Thyroid gland (tissue), 4 donors: ENCODE results near the gene PHLPP1. TPM values are rescaled to one million over a fixed set of nuclear protein-coding genes. Genes with fewer than 3 reads are reported as not detected.

Experiments
- DNase-seq, 2 donors: peaks; one replicate each; pipeline ENCODE4 v3.0.0-alpha.2; 2019
- H3K27ac ChIP-seq, 3 donors: fragments of 200-600 bp; sonication (generic); 1 replicate in 2 of 3; 2 replicates in 1 of 3; pipeline ENCODE4 v1.5.1; 2016 to 2019; ENCODE audit warnings: mild to moderate bottlenecking in 1 of 3, moderate library complexity in 1 of 3
- H3K27me3 ChIP-seq: fragments of 200-600 bp; sonication (generic); one replicate; pipeline ENCODE4 v1.5.1; 2019
- H3K36me3 ChIP-seq, 2 donors: fragments of 200-600 bp; sonication (generic); one replicate each; pipeline ENCODE4 v1.5.1; 2016 to 2019
- H3K4me1 ChIP-seq, 2 donors: fragments of 200-600 bp; sonication (generic); one replicate each; pipeline ENCODE4 v1.5.1; 2017 to 2019
- H3K4me3 ChIP-seq, 3 donors: fragments of 200-600 bp; sonication (generic); replicated peaks in 1 of 3; 1 replicate in 2 of 3; 2 replicates in 1 of 3; pipeline ENCODE4 v1.5.1; 2016; ENCODE audit warnings: mild to moderate bottlenecking in 1 of 3
- H3K9me3 ChIP-seq: fragments of 200-600 bp; sonication (generic); one replicate; pipeline ENCODE4 v1.5.1; 2017
- POLR2A ChIP-seq, 2 donors: fragments of 450-650 bp; IDR thresholded peaks; one replicate each; pipeline ENCODE4 v1.6.1; 2017; ENCODE audit warnings: antibody characterized with exemption in 2 of 2, mild to moderate bottlenecking in 2 of 2, moderate library complexity in 1 of 2
- WGBS, 2 donors: methylation state at CpG; one replicate each; pipeline ENCODE4 v1.1.5; 2017; 5-methylcytosine and 5-hydroxymethylcytosine counted together
- intact Hi-C: fragments of 100-400 bp; cut with DNase I; formaldehyde crosslinking; loops from one replicate; pipeline ENCODE4 v1.15.1; 2023
- total RNA-seq, 4 donors: library from RNA; depleted of rRNA; stranded (reverse); fragments of >200 nt; gene quantifications; one replicate each; pipeline ENCODE4 v1.2.3, GENCODE V29; 2016
- TF ChIP-seq, protein P1 (sequence below), 6 experiments: fragments of 200-600 bp in 3 of 6; fragments of 450-650 bp in 3 of 6; sonication (generic) in 3 of 6; IDR thresholded peaks; one replicate each; pipeline ENCODE4 v1.5.1; 2016 to 2019; ENCODE audit warnings: antibody characterized with exemption in 6 of 6, mild to moderate bottlenecking in 2 of 6, inconsistent platforms in 1 of 6, moderate library complexity in 1 of 6

PHLPP1 gene
- total RNA-seq, 4 donors from 2014 or later, result 14.6 to 22.7 (median 20.4) TPM

GRCh38 chr18:62729487-62730386 lies 14.4 kb downstream of the PHLPP1 start:
- intact Hi-C loops, result no loop called here

DNA sequence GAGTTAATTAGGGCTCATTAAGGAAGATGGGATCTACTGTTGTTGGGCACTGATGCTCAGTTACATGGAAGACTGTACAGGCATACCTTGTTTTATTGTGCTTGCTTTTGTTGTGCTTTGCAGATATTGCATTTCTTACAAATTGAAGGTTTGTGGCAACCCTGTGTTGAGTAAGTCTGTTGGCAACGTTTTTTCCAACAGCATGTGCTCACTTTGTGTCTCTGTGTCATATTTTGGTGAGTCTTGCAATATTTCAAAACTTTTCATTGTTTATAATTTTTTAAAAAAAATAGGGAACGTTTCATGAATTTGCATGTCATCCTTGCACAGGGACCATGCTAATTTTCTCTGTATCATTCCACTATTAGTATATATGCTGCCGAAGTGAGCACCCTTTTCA lies 15.6 kb downstream of the PHLPP1 start:
- H3K36me3 ChIP-seq, result no peaks in the 10 kb centered on the region
- 92 to 94% methylated on average over 3 of the region's 3 CpGs for WGBS, 2 donors

More at GRCh38 chr18:62729487-62730386, 14.4 kb downstream of the PHLPP1 start:
- no peaks in the 10 kb centered on the region for H3K9me3 ChIP-seq
- no peak overlapping the region for H3K4me3 ChIP-seq
- no peak for DNase-seq
- no peaks in the 10 kb centered on the region for H3K27me3 ChIP-seq
- peaks cover 0 to 7% of the 10 kb centered on the region in 2 donors for H3K4me1 ChIP-seq
- TF ChIP-seq, protein P1, sequence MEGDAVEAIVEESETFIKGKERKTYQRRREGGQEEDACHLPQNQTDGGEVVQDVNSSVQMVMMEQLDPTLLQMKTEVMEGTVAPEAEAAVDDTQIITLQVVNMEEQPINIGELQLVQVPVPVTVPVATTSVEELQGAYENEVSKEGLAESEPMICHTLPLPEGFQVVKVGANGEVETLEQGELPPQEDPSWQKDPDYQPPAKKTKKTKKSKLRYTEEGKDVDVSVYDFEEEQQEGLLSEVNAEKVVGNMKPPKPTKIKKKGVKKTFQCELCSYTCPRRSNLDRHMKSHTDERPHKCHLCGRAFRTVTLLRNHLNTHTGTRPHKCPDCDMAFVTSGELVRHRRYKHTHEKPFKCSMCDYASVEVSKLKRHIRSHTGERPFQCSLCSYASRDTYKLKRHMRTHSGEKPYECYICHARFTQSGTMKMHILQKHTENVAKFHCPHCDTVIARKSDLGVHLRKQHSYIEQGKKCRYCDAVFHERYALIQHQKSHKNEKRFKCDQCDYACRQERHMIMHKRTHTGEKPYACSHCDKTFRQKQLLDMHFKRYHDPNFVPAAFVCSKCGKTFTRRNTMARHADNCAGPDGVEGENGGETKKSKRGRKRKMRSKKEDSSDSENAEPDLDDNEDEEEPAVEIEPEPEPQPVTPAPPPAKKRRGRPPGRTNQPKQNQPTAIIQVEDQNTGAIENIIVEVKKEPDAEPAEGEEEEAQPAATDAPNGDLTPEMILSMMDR (IDR thresholded peaks at IDR 0.05), result no peak
- no peak for TF ChIP-seq POLR2A (IDR thresholded peaks at IDR 0.05)
- H3K36me3 ChIP-seq, result no peaks in the 10 kb centered on the region
- WGBS, 2 donors, result 95% methylated on average over 13 of the region's 13 CpGs
- H3K27ac ChIP-seq, result no peak overlapping the region

DNA sequence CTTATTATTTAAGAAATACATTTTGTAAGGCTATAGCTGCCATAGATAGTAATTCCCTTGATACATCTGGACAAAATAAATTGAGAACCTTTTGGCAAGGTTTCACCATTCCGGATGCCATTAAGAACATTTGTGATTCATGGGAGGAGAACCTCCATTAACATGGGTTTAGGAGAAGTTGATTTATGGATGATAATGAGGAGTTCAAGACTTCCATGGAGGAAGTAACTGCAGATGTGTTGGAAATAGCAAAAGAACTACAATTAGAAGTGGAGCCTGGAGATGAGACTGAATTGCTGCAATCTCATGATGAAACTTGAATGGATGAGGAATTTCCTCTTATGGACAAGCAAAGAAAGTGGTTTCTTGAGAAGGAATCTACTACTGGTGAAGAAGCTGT lies 17.3 kb downstream of the PHLPP1 start:
- H3K36me3 ChIP-seq, result no peaks in the 10 kb centered on the region
- no peak overlapping the region for H3K4me3 ChIP-seq
- no peak for TF ChIP-seq POLR2A (IDR thresholded peaks at IDR 0.05)
- TF ChIP-seq, protein P1 (IDR thresholded peaks at IDR 0.05), result no peak
- H3K9me3 ChIP-seq, result no peaks in the 10 kb centered on the region
- peaks cover 0 to 7% of the 10 kb centered on the region in 2 donors for H3K4me1 ChIP-seq
- no peak for DNase-seq
- no peaks in the 10 kb centered on the region for H3K27me3 ChIP-seq
- H3K27ac ChIP-seq, result no peak overlapping the region
- intact Hi-C loops, result no loop called here
- 43 to 88% methylated on average over 1 of the region's 1 CpG for WGBS, 2 donors

More for the DNA sequence above, 15.6 kb downstream of the PHLPP1 start:
- no peak overlapping the region for H3K4me3 ChIP-seq
- H3K27me3 ChIP-seq, result no peaks in the 10 kb centered on the region
- no peaks in the 10 kb centered on the region for H3K9me3 ChIP-seq
- intact Hi-C loops, result no loop called here
- H3K27ac ChIP-seq, result no peak overlapping the region
- H3K4me1 ChIP-seq, result peaks cover 0 to 7% of the 10 kb centered on the region in 2 donors
- DNase-seq, result no peak
- TF ChIP-seq, protein P1 (IDR thresholded peaks at IDR 0.05), result no peak
- TF ChIP-seq POLR2A (IDR thresholded peaks at IDR 0.05), result no peak

- Histone ChIP-seq H3K27ac (no peak overlapping the region), H3K27me3 (no peaks in the 10 kb centered on the region), H3K4me1 (peaks cover 0 to 7% of the 10 kb centered on the region in 2 donors), H3K9me3 (no peaks in the 10 kb centered on the region), H3K36me3 (no peaks in the 10 kb centered on the region), H3K4me3 (no peak overlapping the region)
- DNase-seq, result no peak
- WGBS, 2 donors, result 83 to 84% methylated on average over 1 of the region's 1 CpG
- TF ChIP-seq, protein P1 (IDR thresholded peaks at IDR 0.05), result no peak
- no peak for TF ChIP-seq POLR2A (IDR thresholded peaks at IDR 0.05)
- intact Hi-C loops, result no loop called here
Observed at GRCh38 chr18:62734290-62734689, 18.9 kb downstream of the PHLPP1 start.

- WGBS, 2 donors, result 93 to 94% methylated on average over 1 of the region's 1 CpG
- H3K36me3 ChIP-seq, result no peaks in the 10 kb centered on the region
- peaks cover 2 to 7% of the 10 kb centered on the region in 2 donors for H3K4me1 ChIP-seq
- H3K4me3 ChIP-seq, result no peak overlapping the region
- TF ChIP-seq POLR2A (IDR thresholded peaks at IDR 0.05), result no peak
- TF ChIP-seq, protein P1 (IDR thresholded peaks at IDR 0.05), result no peak
- H3K27me3 ChIP-seq, result no peaks in the 10 kb centered on the region
- DNase-seq, result no peak
- intact Hi-C loops, result no loop called here
- H3K9me3 ChIP-seq, result no peaks in the 10 kb centered on the region
- H3K27ac ChIP-seq, result no peak overlapping the region
Observed at GRCh38 chr18:62735387-62735786, 20.0 kb downstream of the PHLPP1 start.
